IPS-18a (cell line): ENCODE data around the gene FMN2.

Experiments used
- H3K27ac ChIP-seq: one replicate; pipeline ENCODE4 v1.5.1; 2013; ENCODE audit warnings: low read length
- H3K27me3 ChIP-seq: one replicate; pipeline ENCODE4 v1.6.1; 2013; ENCODE audit warnings: mild to moderate bottlenecking, low read length; ENCODE audit not compliant: control insufficient read depth, insufficient read depth
- H3K36me3 ChIP-seq: one replicate; pipeline ENCODE4 v1.6.1; 2013; ENCODE audit warnings: low read depth, low read length; ENCODE audit not compliant: control insufficient read depth
- H3K4me1 ChIP-seq: one replicate; pipeline ENCODE4 v1.6.1; 2013; ENCODE audit warnings: low read depth, low read length; ENCODE audit not compliant: control insufficient read depth
- H3K4me3 ChIP-seq: one replicate; pipeline ENCODE4 v1.5.1; 2013; ENCODE audit warnings: low read length
- H3K9ac ChIP-seq: one replicate; pipeline ENCODE4 v1.6.1; 2013; ENCODE audit warnings: mild to moderate bottlenecking, low read length, moderate library complexity
- H3K9me3 ChIP-seq: one replicate; pipeline ENCODE4 v1.6.1; 2013; ENCODE audit warnings: low read depth, low read length; ENCODE audit not compliant: control insufficient read depth

The FMN2 gene

GRCh38 chr1:240295811-240296210, 204.1 kb downstream of the FMN2 start:
- Histone ChIP-seq H3K27me3 (no peaks in the 10 kb centered on the region), H3K4me1 (no peaks in the 10 kb centered on the region), H3K9ac (no peak overlapping the region), H3K36me3 (no peaks in the 10 kb centered on the region), H3K9me3 (no peaks in the 10 kb centered on the region), H3K27ac (no peak overlapping the region), H3K4me3 (no peak overlapping the region)

GRCh38 chr1:240304466-240304865, 212.8 kb downstream of the FMN2 start:
- Histone ChIP-seq H3K4me3 (no peak overlapping the region), H3K9me3 (no peaks in the 10 kb centered on the region), H3K36me3 (no peaks in the 10 kb centered on the region), H3K9ac (no peak overlapping the region), H3K27ac (no peak overlapping the region), H3K27me3 (no peaks in the 10 kb centered on the region), H3K4me1 (no peaks in the 10 kb centered on the region)

GRCh38 chr1:240306673-240307072, 215.0 kb downstream of the FMN2 start:
- no peak overlapping the region for H3K4me3 ChIP-seq
- H3K27me3 ChIP-seq: no peaks in the 10 kb centered on the region
- H3K4me1 ChIP-seq: no peaks in the 10 kb centered on the region
- no peak overlapping the region for H3K27ac ChIP-seq
- no peaks in the 10 kb centered on the region for H3K9me3 ChIP-seq
- no peak overlapping the region for H3K9ac ChIP-seq
- no peaks in the 10 kb centered on the region for H3K36me3 ChIP-seq

- Histone ChIP-seq H3K9me3 (no peaks in the 10 kb centered on the region), H3K27ac (no peak overlapping the region), H3K4me1 (no peaks in the 10 kb centered on the region), H3K9ac (no peak overlapping the region), H3K27me3 (no peaks in the 10 kb centered on the region), H3K4me3 (no peak overlapping the region), H3K36me3 (no peaks in the 10 kb centered on the region)
Measured at GRCh38 chr1:240308096-240308495, 216.4 kb downstream of the FMN2 start.

- Histone ChIP-seq H3K27me3 (no peaks in the 10 kb centered on the region), H3K4me1 (no peaks in the 10 kb centered on the region), H3K9ac (no peak overlapping the region), H3K27ac (no peak overlapping the region), H3K9me3 (no peaks in the 10 kb centered on the region), H3K36me3 (no peaks in the 10 kb centered on the region), H3K4me3 (no peak overlapping the region)
Measured at GRCh38 chr1:240309769-240310168, 218.1 kb downstream of the FMN2 start.

- Histone ChIP-seq H3K27me3 (no peaks in the 10 kb centered on the region), H3K36me3 (no peaks in the 10 kb centered on the region), H3K27ac (no peak overlapping the region), H3K4me1 (no peaks in the 10 kb centered on the region), H3K9me3 (no peaks in the 10 kb centered on the region), H3K4me3 (no peak overlapping the region), H3K9ac (no peak overlapping the region)
Measured at GRCh38 chr1:240310226-240310925, 218.7 kb downstream of the FMN2 start.

GRCh38 chr1:240312872-240313271, 221.2 kb downstream of the FMN2 start:
- no peak overlapping the region for H3K4me3 ChIP-seq
- no peaks in the 10 kb centered on the region for H3K36me3 ChIP-seq
- H3K4me1 ChIP-seq: no peaks in the 10 kb centered on the region
- H3K9ac ChIP-seq: no peak overlapping the region
- no peaks in the 10 kb centered on the region for H3K9me3 ChIP-seq
- no peaks in the 10 kb centered on the region for H3K27me3 ChIP-seq
- no peak overlapping the region for H3K27ac ChIP-seq

GRCh38 chr1:240314845-240315801, 223.4 kb downstream of the FMN2 start:
- no peak overlapping the region for H3K27ac ChIP-seq
- H3K27me3 ChIP-seq: no peaks in the 10 kb centered on the region
- no peaks in the 10 kb centered on the region for H3K36me3 ChIP-seq
- H3K4me3 ChIP-seq: no peak overlapping the region
- H3K4me1 ChIP-seq: no peaks in the 10 kb centered on the region
- no peaks in the 10 kb centered on the region for H3K9me3 ChIP-seq
- no peak overlapping the region for H3K9ac ChIP-seq

GRCh38 chr1:240319998-240320397, 228.3 kb downstream of the FMN2 start:
- no peak overlapping the region for H3K4me3 ChIP-seq
- no peak overlapping the region for H3K9ac ChIP-seq
- H3K9me3 ChIP-seq: no peaks in the 10 kb centered on the region
- H3K27me3 ChIP-seq: no peaks in the 10 kb centered on the region
- no peaks in the 10 kb centered on the region for H3K36me3 ChIP-seq
- H3K4me1 ChIP-seq: no peaks in the 10 kb centered on the region
- no peak overlapping the region for H3K27ac ChIP-seq

GRCh38 chr1:240320659-240321058, 229.0 kb downstream of the FMN2 start:
- Histone ChIP-seq H3K4me3 (no peak overlapping the region), H3K27me3 (no peaks in the 10 kb centered on the region), H3K9ac (no peak overlapping the region), H3K9me3 (no peaks in the 10 kb centered on the region), H3K27ac (no peak overlapping the region), H3K36me3 (no peaks in the 10 kb centered on the region), H3K4me1 (no peaks in the 10 kb centered on the region)

GRCh38 chr1:240322943-240323342, 231.3 kb downstream of the FMN2 start:
- Histone ChIP-seq H3K4me3 (no peak overlapping the region), H3K9me3 (no peaks in the 10 kb centered on the region), H3K27me3 (no peaks in the 10 kb centered on the region), H3K27ac (no peak overlapping the region), H3K4me1 (no peaks in the 10 kb centered on the region), H3K9ac (no peak overlapping the region), H3K36me3 (no peaks in the 10 kb centered on the region)
